Activated B cell treated with CpG ODN at 0.5 μM for 24 hours (primary cell): ENCODE data around the gene CENPN. TPM values are rescaled to one million over a fixed set of nuclear protein-coding genes. Genes with fewer than 3 reads are reported as not detected.

Experiments
- ATAC-seq: fragments of 200-7000 bp; cut with Tn5 transposase; one replicate; pipeline ENCODE4 v1.10.0; 2021; ENCODE audit warnings: low read depth, mild to moderate bottlenecking, moderate library complexity
- CTCF ChIA-PET: fragments of 350-600 bp; sonication (Branson Sonifier 250); formaldehyde crosslinking; loops from one replicate; lab custom pipeline; 2021; ENCODE audit warnings: antibody characterized with exemption; lab: Charles Lee
- POLR2A ChIA-PET: fragments of 350-600 bp; sonication (Branson Sonifier 250); formaldehyde crosslinking; loops from one replicate; lab custom pipeline; 2021; ENCODE audit warnings: antibody characterized with exemption; lab: Charles Lee
- DNase-seq: peaks from one replicate; pipeline ENCODE4 v3.0.0; 2022
- H3K27ac Mint-ChIP-seq: one replicate; pipeline ENCODE4 v1.8.0; 2020; ENCODE audit warnings: mixed read lengths
- H3K27me3 Mint-ChIP-seq: one replicate; pipeline ENCODE4 v1.8.0; 2021; ENCODE audit warnings: mixed read lengths
- H3K36me3 Mint-ChIP-seq: one replicate; pipeline ENCODE4 v1.8.0; 2021; ENCODE audit warnings: low read depth, mixed read lengths
- H3K4me1 Mint-ChIP-seq: one replicate; pipeline ENCODE4 v1.8.0; 2021; ENCODE audit warnings: mixed read lengths
- H3K4me3 Mint-ChIP-seq: one replicate; pipeline ENCODE4 v1.8.0; 2020; ENCODE audit warnings: mild to moderate bottlenecking, mixed read lengths
- H3K9me3 Mint-ChIP-seq: one replicate; pipeline ENCODE4 v1.8.0; 2020; ENCODE audit warnings: mixed read lengths
- CTCF ChIP-seq: fragments of 200-600 bp; IDR thresholded peaks from one replicate; pipeline ENCODE4 v1.8.0; 2022; ENCODE audit warnings: antibody characterized with exemption, mild to moderate bottlenecking
- intact Hi-C: fragments of 100-400 bp; cut with micrococcal nuclease; formaldehyde crosslinking; loops from one replicate; pipeline ENCODE4 v1.15.1; 2024
- total RNA-seq: library from RNA; stranded (reverse); gene quantifications from 2 replicates; pipeline ENCODE4 v1.2.3, GENCODE V29; 2022

Gene CENPN
- total RNA-seq, 1 donor from 2014 or later: 5.9 TPM

DNA sequence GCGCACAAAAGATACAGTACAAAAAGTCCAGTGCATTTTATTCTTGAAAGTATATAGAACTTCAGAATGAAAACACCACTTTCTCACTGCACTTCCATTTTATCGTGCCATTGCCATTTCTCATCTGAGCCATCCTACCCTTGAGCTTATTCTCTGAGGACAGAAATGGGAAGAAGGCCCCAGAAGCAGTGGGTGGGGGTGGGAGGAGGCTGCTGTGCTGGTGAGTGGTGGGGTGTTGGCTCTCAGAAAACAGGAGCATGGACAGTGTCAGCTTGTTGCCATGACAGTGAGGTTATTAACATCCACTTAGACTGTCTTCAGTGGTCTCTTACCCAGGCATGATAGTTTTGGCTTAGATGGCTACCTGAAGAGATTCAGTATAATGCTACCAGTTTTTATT, 33.1 kb downstream of the CENPN start:
- H3K4me3 Mint-ChIP-seq: no peak overlapping the region
- H3K4me1 Mint-ChIP-seq: peaks cover 22% of the 10 kb centered on the region
- ATAC-seq: no peak
- H3K27me3 Mint-ChIP-seq: no peaks in the 10 kb centered on the region
- peaks cover 55% of the 10 kb centered on the region for H3K36me3 Mint-ChIP-seq
- no peak for DNase-seq
- H3K27ac Mint-ChIP-seq: no peak overlapping the region
- no peaks in the 10 kb centered on the region for H3K9me3 Mint-ChIP-seq
- CTCF ChIA-PET: no interaction called here
- TF ChIP-seq CTCF: no peak
- intact Hi-C loops: no loop called here
- POLR2A ChIA-PET: no interaction called here

DNA sequence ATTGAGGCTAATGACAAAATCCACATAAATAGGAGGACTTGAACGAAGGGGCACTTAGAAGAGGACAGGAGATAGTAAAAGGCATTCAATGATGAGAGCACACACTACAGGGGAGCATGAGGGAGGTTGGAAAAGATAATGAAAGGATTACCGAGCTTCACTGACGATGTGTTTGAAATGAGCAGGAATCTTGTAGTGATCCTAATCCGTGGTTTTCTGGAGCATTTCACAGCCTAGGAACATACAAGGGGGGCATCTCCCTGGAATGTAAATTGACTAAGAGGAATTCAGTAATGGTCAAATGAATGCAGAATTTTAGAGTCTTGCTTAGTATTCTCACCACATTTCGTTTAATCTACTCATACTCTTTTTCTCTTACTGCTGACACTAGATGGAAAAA, 33.8 kb downstream of the CENPN start:
- no peaks in the 10 kb centered on the region for H3K27me3 Mint-ChIP-seq
- intact Hi-C loops: no loop called here
- POLR2A ChIA-PET: interaction anchor here (0.6 kb wide), 1 partner anchor 460 kb away, joined by 3 read pairs; no protein-coding TSS in a partner anchor
- no peak for DNase-seq
- CTCF ChIA-PET: no interaction called here
- no peaks in the 10 kb centered on the region for H3K9me3 Mint-ChIP-seq
- H3K36me3 Mint-ChIP-seq: peaks cover 60% of the 10 kb centered on the region
- TF ChIP-seq CTCF: no peak
- H3K4me1 Mint-ChIP-seq: peaks cover 19% of the 10 kb centered on the region
- no peak overlapping the region for H3K27ac Mint-ChIP-seq
- H3K4me3 Mint-ChIP-seq: no peak overlapping the region
- ATAC-seq: no peak

DNA sequence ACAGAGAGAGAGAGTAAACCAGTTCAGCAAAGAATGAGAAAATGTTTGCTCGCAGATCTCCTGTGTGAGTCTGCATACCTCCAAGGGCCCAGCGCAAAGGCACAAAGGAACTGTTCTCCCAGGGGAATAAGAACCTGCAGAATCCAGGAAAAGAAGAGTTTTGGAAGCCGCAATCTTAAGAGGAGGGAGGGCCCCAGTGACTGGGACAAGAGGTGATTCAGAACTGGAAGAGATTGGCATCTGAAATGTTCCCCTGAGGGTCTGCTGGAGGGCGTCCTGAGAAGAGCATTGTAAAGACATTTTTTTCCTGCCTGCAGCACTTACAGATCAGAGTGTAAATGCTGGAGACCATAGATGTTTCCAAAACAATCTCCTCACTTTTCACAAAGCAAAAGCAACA, 34.7 kb downstream of the CENPN start:
- ChIA-PET CTCF (no interaction called here), POLR2A (no interaction called here)
- DNase-seq: no peak
- Mint-ChIP-seq H3K9me3 (no peaks in the 10 kb centered on the region), H3K36me3 (peaks cover 60% of the 10 kb centered on the region), H3K4me1 (peaks cover 16% of the 10 kb centered on the region), H3K4me3 (no peak overlapping the region), H3K27me3 (no peaks in the 10 kb centered on the region), H3K27ac (no peak overlapping the region)
- no peak for TF ChIP-seq CTCF
- ATAC-seq: no peak
- intact Hi-C loops: no loop called here

DNA sequence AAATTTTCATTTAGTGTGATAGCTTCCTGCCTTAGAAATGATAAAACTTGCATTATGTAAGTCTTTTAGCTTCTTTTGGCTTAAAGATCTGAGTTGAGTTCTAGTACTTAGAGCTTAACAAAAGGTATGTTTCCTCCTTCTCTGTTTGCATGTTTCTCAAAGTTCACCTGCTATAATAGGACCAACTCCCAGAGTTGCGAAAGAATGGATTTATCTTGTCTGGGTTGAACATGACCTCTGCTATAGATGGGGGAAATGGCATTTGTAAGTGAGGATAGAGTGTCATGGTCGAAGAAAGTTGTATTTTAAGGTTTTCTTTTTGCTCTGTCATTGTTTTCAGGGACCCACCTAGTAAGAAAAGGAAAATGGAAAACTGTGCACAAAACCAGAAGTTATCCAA, 35.8 kb downstream of the CENPN start:
- TF ChIP-seq CTCF: no peak
- Mint-ChIP-seq H3K9me3 (no peaks in the 10 kb centered on the region), H3K4me1 (peaks cover 8% of the 10 kb centered on the region), H3K4me3 (no peak overlapping the region), H3K27me3 (no peaks in the 10 kb centered on the region), H3K36me3 (peaks cover 58% of the 10 kb centered on the region), H3K27ac (no peak overlapping the region)
- CTCF ChIA-PET: no interaction called here
- POLR2A ChIA-PET: no interaction called here
- intact Hi-C loops: no loop called here
- DNase-seq (no peak), ATAC-seq (no peak)

GRCh38 chr16:81053761-81054160, 46.7 kb downstream of the CENPN start:
- peaks cover 10% of the 10 kb centered on the region for H3K36me3 Mint-ChIP-seq
- no peak for TF ChIP-seq CTCF
- DNase-seq (no peak), ATAC-seq (no peak)
- ChIA-PET POLR2A (no interaction called here), CTCF (no interaction called here)
- H3K9me3 Mint-ChIP-seq: peaks cover 15% of the 10 kb centered on the region
- H3K4me3 Mint-ChIP-seq: no peak overlapping the region
- no peaks in the 10 kb centered on the region for H3K27me3 Mint-ChIP-seq
- peaks cover 3% of the 10 kb centered on the region for H3K4me1 Mint-ChIP-seq
- no peak overlapping the region for H3K27ac Mint-ChIP-seq
- intact Hi-C loops: no loop called here
